Ishikawa (cell line): ENCODE results near the gene CTNND1.

Source experiments
- CEBPB ChIP-seq: IDR thresholded peaks from 2 replicates; pipeline ENCODE4 v1.6.1; 2012
- CREB1 ChIP-seq: IDR thresholded peaks from 2 replicates; pipeline ENCODE4 v1.6.1; 2012; ENCODE audit warnings: low read depth
- EGR1 ChIP-seq: IDR thresholded peaks from 2 replicates; pipeline ENCODE4 v1.6.1; 2012
- EP300 ChIP-seq: IDR thresholded peaks from 2 replicates; pipeline ENCODE4 v1.6.1; 2012; ENCODE audit warnings: borderline replicate concordance
- FOXM1 ChIP-seq: IDR thresholded peaks from 2 replicates; pipeline ENCODE4 v1.6.1; 2012; ENCODE audit warnings: low read depth, borderline replicate concordance
- NFIC ChIP-seq: IDR thresholded peaks from 2 replicates; pipeline ENCODE4 v1.6.1; 2012
- RAD21 ChIP-seq: IDR thresholded peaks from 2 replicates; pipeline ENCODE4 v1.6.1; 2012; ENCODE audit warnings: low read depth
- TAF1 ChIP-seq: IDR thresholded peaks from 2 replicates; pipeline ENCODE4 v1.6.1; 2012; ENCODE audit warnings: low read depth, mild to moderate bottlenecking
- TCF12 ChIP-seq: IDR thresholded peaks from 2 replicates; pipeline ENCODE4 v1.6.1; 2012; ENCODE audit warnings: low read depth
- TEAD4 ChIP-seq: IDR thresholded peaks from 2 replicates; pipeline ENCODE4 v1.6.1; 2012
- YY1 ChIP-seq: IDR thresholded peaks from 2 replicates; pipeline ENCODE4 v1.6.1; 2012; ENCODE audit warnings: low read depth
- ZBTB7A ChIP-seq: IDR thresholded peaks from 2 replicates; pipeline ENCODE4 v1.6.1; 2012; ENCODE audit warnings: low read depth
- TF ChIP-seq, protein P1 (sequence below): IDR thresholded peaks from 2 replicates; pipeline ENCODE4 v1.6.1; 2012
- TF ChIP-seq, protein P2 (sequence below): IDR thresholded peaks from 2 replicates; pipeline ENCODE4 v1.6.1; 2012; ENCODE audit warnings: low read depth, mild to moderate bottlenecking
- TF ChIP-seq, protein P3 (sequence below): IDR thresholded peaks from 2 replicates; pipeline ENCODE4 v1.6.1; 2012

Gene CTNND1

DNA sequence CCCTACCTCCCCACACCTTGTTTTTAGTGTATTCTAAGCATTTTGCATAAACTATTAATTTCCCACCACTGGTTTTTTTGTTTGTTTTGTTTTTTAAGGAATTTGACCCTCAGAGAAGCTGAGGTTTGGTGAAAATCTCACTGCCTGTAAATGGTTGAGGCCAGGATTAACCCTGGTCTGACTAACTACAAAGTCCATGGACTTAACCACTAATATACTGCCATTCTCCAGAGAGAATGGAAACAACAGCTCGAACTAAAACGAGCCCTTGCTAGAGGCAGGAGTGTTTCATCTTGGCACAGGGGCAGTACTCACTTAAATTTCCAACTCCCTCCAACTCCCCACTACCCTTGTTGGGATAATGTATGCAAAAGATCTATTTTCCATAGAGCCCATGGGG, 3.0 kb downstream of the CTNND1 start:
- TF ChIP-seq CEBPB (no peak), EGR1 (no peak), RAD21 (no peak), ZBTB7A (no peak), CREB1 (no peak), YY1 (no peak), NFIC (no peak), TCF12 (no peak), TEAD4 (no peak), EP300 (no peak), FOXM1 (no peak), TAF1 (no peak)
- TF ChIP-seq, protein P1, sequence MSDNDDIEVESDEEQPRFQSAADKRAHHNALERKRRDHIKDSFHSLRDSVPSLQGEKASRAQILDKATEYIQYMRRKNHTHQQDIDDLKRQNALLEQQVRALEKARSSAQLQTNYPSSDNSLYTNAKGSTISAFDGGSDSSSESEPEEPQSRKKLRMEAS, result no peak
- TF ChIP-seq, protein P2, sequence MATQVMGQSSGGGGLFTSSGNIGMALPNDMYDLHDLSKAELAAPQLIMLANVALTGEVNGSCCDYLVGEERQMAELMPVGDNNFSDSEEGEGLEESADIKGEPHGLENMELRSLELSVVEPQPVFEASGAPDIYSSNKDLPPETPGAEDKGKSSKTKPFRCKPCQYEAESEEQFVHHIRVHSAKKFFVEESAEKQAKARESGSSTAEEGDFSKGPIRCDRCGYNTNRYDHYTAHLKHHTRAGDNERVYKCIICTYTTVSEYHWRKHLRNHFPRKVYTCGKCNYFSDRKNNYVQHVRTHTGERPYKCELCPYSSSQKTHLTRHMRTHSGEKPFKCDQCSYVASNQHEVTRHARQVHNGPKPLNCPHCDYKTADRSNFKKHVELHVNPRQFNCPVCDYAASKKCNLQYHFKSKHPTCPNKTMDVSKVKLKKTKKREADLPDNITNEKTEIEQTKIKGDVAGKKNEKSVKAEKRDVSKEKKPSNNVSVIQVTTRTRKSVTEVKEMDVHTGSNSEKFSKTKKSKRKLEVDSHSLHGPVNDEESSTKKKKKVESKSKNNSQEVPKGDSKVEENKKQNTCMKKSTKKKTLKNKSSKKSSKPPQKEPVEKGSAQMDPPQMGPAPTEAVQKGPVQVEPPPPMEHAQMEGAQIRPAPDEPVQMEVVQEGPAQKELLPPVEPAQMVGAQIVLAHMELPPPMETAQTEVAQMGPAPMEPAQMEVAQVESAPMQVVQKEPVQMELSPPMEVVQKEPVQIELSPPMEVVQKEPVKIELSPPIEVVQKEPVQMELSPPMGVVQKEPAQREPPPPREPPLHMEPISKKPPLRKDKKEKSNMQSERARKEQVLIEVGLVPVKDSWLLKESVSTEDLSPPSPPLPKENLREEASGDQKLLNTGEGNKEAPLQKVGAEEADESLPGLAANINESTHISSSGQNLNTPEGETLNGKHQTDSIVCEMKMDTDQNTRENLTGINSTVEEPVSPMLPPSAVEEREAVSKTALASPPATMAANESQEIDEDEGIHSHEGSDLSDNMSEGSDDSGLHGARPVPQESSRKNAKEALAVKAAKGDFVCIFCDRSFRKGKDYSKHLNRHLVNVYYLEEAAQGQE, result no peak
- TF ChIP-seq, protein P3, sequence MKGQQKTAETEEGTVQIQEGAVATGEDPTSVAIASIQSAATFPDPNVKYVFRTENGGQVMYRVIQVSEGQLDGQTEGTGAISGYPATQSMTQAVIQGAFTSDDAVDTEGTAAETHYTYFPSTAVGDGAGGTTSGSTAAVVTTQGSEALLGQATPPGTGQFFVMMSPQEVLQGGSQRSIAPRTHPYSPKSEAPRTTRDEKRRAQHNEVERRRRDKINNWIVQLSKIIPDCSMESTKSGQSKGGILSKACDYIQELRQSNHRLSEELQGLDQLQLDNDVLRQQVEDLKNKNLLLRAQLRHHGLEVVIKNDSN, result no peak

DNA sequence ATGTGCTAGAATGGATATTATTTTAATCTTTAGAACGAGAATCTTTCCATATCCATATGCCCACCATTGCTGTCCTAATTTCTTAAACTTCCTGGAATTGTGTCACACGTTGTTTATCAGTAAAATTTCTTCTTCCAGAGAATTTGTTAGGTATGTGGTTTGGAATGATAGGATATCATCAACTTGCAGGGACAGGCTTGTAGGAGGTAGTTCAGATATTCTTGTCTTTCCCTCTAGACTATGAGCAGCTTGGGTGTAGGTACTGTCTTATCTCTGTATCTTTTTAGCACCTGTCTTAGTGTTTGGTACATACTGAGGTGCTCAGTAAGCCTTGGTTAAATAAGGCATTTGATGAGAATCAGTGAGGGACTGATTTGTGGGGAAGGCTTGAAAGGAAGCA, 3.4 kb downstream of the CTNND1 start:
- TF ChIP-seq YY1 (no peak), CREB1 (no peak), TAF1 (no peak), EP300 (no peak), TEAD4 (no peak), TCF12 (no peak), EGR1 (no peak), RAD21 (no peak), CEBPB (no peak), NFIC (no peak), ZBTB7A (no peak)
- TF ChIP-seq, protein P3, result no peak
- TF ChIP-seq, protein P2, result no peak

DNA sequence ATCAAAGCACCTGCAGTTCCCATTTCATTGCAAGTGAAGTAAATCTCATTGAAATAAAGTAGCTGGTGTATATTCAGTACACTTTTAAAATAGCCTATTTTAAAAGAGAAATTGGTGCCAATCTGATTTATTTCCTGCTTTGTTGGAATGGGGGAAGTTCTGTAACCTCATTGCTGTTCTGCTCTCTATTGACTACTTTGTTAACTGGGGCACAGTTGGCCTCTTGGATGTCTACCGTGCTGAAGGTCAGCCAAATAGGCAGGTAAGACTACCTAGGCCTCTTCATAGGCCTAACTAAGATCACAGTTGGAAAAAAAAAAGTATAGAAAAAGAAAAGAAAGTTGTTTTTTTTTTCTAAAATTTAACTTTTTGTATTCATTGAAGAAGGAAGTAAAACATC, 9.2 kb downstream of the CTNND1 start:
- TF ChIP-seq RAD21, result no peak
- TF ChIP-seq, protein P1, result no peak
- TF ChIP-seq, protein P2, result no peak
- TF ChIP-seq YY1, result no peak
- no peak for TF ChIP-seq EP300
- no peak for TF ChIP-seq TEAD4
- no peak for TF ChIP-seq TAF1
- no peak for TF ChIP-seq ZBTB7A
- no peak for TF ChIP-seq EGR1

DNA sequence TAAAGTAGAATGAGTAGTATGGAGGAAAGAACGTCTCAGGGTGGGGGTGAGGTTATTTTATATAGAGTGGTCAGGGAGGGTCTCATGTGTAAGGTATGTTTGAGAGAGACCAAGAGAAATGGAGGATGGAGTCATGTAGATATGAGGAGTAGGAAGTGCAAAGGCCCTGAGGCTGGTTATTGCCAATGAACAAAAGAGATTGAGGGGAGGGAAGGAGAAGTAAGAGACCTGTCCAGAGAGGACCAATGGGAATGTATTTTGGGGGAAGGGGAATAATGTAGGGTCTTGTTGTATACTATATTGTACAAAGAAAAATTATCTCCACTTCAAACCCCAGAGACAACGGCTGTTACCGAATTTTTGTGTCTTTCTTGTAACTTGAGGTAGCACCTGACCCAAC, 9.8 kb downstream of the CTNND1 start:
- no peak for TF ChIP-seq FOXM1
- TF ChIP-seq, protein P3, result no peak
- no peak for TF ChIP-seq TEAD4
- no peak for TF ChIP-seq EGR1
- TF ChIP-seq, protein P2, result no peak
- TF ChIP-seq YY1, result no peak
- no peak for TF ChIP-seq EP300
- no peak for TF ChIP-seq TCF12
- no peak for TF ChIP-seq TAF1
- TF ChIP-seq, protein P1, result no peak
- no peak for TF ChIP-seq NFIC
- no peak for TF ChIP-seq CEBPB
- no peak for TF ChIP-seq RAD21
- no peak for TF ChIP-seq CREB1
